HG03442 (cell line): ENCODE results near the gene KLHDC8A.
"Not testable (repeated sequence)": the region's sequence is repeated elsewhere in the genome, so short reads cannot be mapped to it uniquely, and the experiment has no call there.

Experiments used
- ATAC-seq: cut with Tn5 transposase; IDR thresholded peaks from one replicate; pipeline ENCODE4 v1.9.1; 2021; ENCODE audit warnings: mild to moderate bottlenecking, moderate library complexity; ENCODE audit not compliant: unreplicated experiment

The KLHDC8A gene

GRCh38 chr1:205371871-205372660 lies 15.3 kb upstream of the KLHDC8A start:
- no peak for ATAC-seq

DNA sequence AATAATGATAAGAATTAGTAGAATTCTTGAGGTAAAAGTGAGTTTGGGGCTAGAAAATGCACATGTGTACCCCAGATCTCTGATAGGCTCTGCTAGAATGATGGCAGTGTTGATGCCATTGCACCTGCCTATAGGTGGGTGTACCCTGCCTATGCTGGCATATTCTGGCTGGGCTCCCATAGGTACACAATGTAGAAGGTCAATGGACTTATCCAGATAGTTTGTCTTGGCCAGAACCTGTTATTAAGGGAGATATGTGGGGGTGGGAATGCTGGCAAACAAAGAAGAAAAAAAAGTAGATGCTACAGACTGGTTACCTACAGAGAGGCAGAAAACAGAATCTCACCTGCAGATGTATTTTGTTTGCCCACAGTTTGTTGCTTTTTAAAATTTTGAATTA lies 14.1 kb upstream of the KLHDC8A start:
- no peak for ATAC-seq

- ATAC-seq, result no peak
Observed at GRCh38 chr1:205369701-205370123, 13.0 kb upstream of the KLHDC8A start.

GRCh38 chr1:205368478-205368877 lies 11.8 kb upstream of the KLHDC8A start:
- ATAC-seq, result no peak

- no peak for ATAC-seq
Observed at GRCh38 chr1:205365945-205366463, 9.3 kb upstream of the KLHDC8A start.

DNA sequence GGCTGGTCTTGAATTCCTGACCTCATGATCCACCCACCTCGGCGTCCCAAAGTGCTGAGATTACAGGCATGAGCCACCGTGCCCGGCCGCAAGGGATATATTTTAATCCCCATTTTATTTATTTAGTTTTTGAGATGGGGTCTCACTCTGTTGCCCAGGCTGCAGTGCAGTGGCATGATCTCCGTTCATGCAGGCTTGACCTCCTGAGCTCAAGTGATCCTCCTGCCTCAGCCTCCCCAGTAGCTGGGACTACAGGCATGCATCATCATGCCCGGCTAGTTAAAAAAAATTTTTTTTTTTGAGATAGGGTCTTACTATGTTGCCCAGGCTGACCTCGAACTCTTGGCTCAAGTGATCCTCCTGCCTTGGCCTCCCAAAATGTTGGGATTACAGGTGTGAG lies 8.4 kb upstream of the KLHDC8A start:
- ATAC-seq, result not testable (repeated sequence)

- no peak for ATAC-seq
Observed at GRCh38 chr1:205360891-205361290, 4.2 kb upstream of the KLHDC8A start.

GRCh38 chr1:205359771-205360565 lies 3.2 kb upstream of the KLHDC8A start:
- no peak for ATAC-seq

DNA sequence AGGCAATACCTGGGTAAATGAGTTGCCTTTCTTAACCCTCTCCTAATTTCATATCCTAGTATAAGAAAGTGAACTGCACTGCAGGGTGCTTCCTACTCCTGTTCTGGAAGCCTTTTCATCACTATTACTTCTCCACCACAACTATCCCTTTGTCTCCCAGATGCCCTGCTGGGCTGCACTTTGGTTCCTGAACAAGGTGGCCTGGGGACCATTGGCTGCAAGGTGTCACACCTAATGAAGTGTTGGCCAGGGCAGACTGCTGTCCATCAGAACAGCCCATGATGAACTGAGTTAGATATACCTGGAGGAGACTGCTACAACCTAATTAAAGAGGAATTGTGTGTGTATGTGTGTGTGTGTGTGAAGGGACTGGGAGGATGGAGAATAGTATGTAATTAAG lies 1.9 kb upstream of the KLHDC8A start:
- no peak for ATAC-seq

DNA sequence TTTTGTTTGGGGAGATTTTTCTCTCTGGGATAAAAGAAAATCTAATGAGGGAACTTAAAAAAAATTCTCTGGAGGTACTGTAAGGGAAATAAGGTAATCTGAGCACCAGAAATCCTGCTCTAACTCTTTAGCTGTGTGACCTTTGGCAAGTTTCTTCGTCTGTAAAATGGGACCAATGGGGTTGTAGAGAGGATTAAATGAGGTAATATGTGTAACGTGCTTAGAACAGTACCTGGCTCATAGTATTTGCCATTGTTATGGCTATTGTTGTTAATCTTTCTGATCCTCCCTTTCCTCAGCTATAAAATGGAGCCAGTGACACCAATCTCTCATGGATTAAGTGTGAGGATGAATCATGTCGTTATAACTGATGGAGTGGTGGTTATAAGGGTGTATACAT lies 845 bp upstream of the KLHDC8A start:
- ATAC-seq, result no peak

GRCh38 chr1:205355075-205355453 lies 1.7 kb downstream of the KLHDC8A start:
- no peak for ATAC-seq

GRCh38 chr1:205354259-205355074 lies 2.3 kb downstream of the KLHDC8A start:
- ATAC-seq, result no peak

GRCh38 chr1:205353612-205354011 lies 3.1 kb downstream of the KLHDC8A start:
- ATAC-seq, result no peak

DNA sequence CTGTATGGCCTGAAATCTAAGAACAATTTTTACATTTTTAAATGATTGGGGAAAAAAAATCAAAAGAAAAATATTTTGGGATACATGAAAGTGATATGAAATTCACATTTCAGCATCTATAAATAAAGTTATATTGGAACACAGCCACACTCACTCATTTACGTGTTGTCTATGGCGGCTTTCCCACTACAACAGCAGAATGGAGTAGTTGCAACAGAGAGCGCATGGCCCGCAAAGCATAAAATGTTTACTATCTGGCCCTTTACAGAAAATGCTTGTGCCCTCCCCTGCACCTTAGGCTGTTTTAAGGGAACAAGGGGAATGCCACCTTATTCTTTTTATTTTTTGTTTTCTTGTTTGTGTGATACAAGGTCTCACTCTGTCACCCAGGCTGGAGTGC lies 3.5 kb downstream of the KLHDC8A start:
- ATAC-seq, result no peak

GRCh38 chr1:205351984-205352713 lies 4.6 kb downstream of the KLHDC8A start:
- ATAC-seq, result no peak

GRCh38 chr1:205350691-205351141 lies 6.0 kb downstream of the KLHDC8A start:
- no peak for ATAC-seq

GRCh38 chr1:205350124-205350523 lies 6.6 kb downstream of the KLHDC8A start:
- ATAC-seq, result no peak

DNA sequence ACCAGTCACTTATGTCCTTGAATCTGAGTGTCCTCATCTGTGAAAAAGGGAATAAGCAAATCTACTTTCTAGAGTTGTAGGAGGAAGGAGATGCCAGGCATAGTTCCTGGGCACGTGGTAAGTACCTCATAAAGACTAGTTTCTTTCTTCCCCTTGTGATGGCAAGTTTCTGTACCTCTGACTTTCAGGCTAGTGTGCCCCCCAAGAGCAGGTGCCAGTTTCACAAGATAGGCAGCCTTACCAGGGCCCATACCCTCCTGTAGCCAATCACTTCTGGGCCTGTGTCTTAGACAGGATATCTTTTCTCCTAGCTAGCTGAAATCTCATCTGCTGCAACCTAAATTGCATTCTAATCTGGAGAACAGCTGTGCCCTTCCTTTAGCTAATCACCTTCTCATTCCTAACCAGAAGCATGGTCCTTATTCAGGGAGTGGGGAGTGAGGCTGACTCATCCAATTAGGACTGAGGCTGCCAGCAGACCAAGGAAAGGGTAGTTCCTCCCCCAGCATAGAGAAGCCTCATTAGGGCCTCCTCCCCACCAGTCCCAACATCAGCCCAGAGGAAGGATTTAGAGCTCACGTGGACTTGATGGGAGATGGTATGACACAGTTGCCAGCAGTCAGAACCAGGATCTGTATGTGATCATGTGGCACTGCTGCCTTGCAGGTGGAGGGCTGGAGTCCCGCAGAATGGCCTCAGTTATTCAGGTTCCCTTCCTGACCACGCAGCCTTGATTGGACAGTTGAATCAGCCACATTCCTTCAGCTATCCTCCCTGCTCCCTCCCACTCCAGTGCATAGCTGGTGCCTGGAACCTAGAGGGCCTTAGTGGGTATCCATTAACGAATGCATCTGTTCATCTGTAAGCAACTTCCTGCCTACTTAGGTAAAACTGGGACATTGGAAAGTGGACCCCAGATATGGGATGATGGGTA lies 7.9 kb downstream of the KLHDC8A start:
- ATAC-seq, result no peak

DNA sequence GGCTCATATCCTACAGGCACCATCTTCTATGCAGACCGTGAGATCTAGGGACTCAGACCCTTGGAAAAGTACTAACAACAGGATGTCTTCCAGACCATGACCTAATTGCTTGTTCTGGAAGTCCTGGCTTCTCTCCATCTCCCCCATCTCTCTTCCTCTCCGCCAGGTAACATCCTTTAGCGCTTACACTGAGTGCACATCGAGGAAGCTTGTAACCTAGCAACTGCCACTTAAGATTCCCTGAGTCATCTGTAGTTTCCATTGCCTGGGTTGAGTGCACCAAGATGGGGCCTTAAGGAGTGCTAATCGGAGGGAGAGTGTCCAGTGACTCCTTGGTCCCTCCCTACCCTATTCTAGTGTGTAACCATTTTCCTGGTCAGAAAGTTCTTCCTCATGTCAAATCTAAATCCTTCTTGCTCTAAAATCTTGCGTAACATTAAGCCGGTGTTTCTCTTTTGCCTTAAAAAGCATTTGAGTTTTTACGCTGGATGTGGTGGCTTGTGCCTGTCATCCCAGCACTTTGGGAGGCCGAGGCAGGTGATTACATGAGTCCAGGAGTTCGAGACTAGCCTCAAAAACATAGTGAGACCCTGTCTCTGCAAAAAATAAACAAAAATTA lies 9.7 kb downstream of the KLHDC8A start:
- no peak for ATAC-seq
